ENCODE results near the gene SPIN1. TPM values are rescaled to one million over a fixed set of nuclear protein-coding genes. Genes with fewer than 3 reads are reported as not detected.

The SPIN1 gene
- total RNA-seq, 2 donors from 2014 or later = 21.8 to 42.8 TPM

- WGBS, 2 donors = 84 to 90% methylated on average over 4 of the region's 4 CpGs
- H3K36me3 ChIP-seq (replicated peaks in 1 of 2; ENCODE audit: insufficient read depth in 1 of 2, low read depth in 2 of 2) = no peaks in the 10 kb centered on the region
- intact Hi-C loops (cut with DNase I) = no loop called here
Measured at GRCh38 chr9:88418025-88418424, 29.8 kb downstream of the SPIN1 start.

DNA sequence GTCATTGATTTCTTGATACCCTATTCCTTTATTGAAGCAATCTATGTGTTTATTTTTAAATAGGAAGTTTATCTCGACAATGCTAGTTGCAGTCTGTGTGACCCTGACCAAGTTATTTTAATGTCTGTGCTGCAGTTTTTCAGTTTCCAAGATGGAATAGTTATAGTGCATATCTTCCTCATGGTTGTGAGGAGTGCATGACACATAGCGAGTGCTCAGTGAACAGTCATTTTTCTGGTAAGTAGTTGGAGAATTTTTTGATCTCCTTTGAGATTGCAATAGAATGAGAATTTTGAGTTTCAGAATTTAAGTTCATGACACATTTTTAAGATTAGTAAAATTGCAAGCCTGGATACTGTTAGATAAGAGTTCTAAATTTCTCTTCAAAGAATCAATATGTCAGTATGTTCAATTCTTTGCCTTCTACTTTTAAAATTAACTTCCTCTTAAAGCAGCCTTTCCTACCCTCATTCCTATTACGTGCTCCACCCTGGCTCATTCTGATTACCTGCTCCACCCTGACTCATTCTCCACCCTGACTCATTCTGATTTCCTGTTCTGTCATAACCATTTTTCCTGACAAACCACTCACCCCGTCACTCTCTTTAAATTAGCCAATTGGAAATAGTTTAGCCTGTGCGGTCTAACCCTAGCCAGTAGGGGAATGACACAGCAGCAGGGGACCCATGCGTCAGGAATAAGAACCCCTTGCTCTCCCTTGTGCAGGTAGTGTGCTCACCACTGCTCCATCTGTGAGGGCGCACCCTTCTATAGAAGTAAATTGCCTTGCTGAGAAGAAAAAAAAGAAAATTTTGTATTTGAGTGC is 30.7 kb downstream of the SPIN1 start:
- intact Hi-C loops (cut with DNase I) = no loop called here
- Histone ChIP-seq H3K27ac (no peak overlapping the region), H3K4me1 (no peaks in the 10 kb centered on the region), H3K36me3 (replicated peaks in 1 of 2; ENCODE audit: insufficient read depth in 1 of 2, low read depth in 2 of 2) (no peaks in the 10 kb centered on the region), H3K4me3 (no peak overlapping the region), H3K9me3 (peaks cover 0 to 5% (median 0%) of the 10 kb centered on the region in 3 donors), H3K27me3 (no peaks in the 10 kb centered on the region)
- 89 to 95% methylated on average over 7 of the region's 7 CpGs for WGBS, 2 donors
- ATAC-seq (no peak), DNase-seq (no peak)
- TF ChIP-seq, protein P1, sequence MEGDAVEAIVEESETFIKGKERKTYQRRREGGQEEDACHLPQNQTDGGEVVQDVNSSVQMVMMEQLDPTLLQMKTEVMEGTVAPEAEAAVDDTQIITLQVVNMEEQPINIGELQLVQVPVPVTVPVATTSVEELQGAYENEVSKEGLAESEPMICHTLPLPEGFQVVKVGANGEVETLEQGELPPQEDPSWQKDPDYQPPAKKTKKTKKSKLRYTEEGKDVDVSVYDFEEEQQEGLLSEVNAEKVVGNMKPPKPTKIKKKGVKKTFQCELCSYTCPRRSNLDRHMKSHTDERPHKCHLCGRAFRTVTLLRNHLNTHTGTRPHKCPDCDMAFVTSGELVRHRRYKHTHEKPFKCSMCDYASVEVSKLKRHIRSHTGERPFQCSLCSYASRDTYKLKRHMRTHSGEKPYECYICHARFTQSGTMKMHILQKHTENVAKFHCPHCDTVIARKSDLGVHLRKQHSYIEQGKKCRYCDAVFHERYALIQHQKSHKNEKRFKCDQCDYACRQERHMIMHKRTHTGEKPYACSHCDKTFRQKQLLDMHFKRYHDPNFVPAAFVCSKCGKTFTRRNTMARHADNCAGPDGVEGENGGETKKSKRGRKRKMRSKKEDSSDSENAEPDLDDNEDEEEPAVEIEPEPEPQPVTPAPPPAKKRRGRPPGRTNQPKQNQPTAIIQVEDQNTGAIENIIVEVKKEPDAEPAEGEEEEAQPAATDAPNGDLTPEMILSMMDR (IDR thresholded peaks at IDR 0.05) = no peak
- TF ChIP-seq POLR2A (IDR thresholded peaks at IDR 0.05) = no peak

More at GRCh38 chr9:88418025-88418424, 29.8 kb downstream of the SPIN1 start:
- no peak overlapping the region for H3K4me3 ChIP-seq
- no peak overlapping the region for H3K27ac ChIP-seq
- ATAC-seq (no peak), DNase-seq (no peak)
- peaks cover 0 to 5% (median 0%) of the 10 kb centered on the region in 3 donors for H3K9me3 ChIP-seq
- no peaks in the 10 kb centered on the region for H3K4me1 ChIP-seq
- TF ChIP-seq, protein P1 (IDR thresholded peaks at IDR 0.05) = no peak
- TF ChIP-seq POLR2A (IDR thresholded peaks at IDR 0.05) = no peak
- no peaks in the 10 kb centered on the region for H3K27me3 ChIP-seq

- intact Hi-C loops (cut with DNase I) = no loop called here
- no peaks in the 10 kb centered on the region for H3K27me3 ChIP-seq
- no peak overlapping the region for H3K27ac ChIP-seq
- H3K4me3 ChIP-seq = no peak overlapping the region
- 93% methylated on average over 7 of the region's 7 CpGs for WGBS, 2 donors
- no peak for ATAC-seq
- TF ChIP-seq, protein P1 (IDR thresholded peaks at IDR 0.05) = no peak
- TF ChIP-seq POLR2A (IDR thresholded peaks at IDR 0.05) = no peak
- H3K4me1 ChIP-seq = no peaks in the 10 kb centered on the region
- H3K9me3 ChIP-seq = peaks cover 0 to 5% (median 0%) of the 10 kb centered on the region in 3 donors
- no peak for DNase-seq
- H3K36me3 ChIP-seq (replicated peaks in 1 of 2; ENCODE audit: insufficient read depth in 1 of 2, low read depth in 2 of 2) = no peaks in the 10 kb centered on the region
Measured at GRCh38 chr9:88420227-88420626, 32.0 kb downstream of the SPIN1 start.

DNA sequence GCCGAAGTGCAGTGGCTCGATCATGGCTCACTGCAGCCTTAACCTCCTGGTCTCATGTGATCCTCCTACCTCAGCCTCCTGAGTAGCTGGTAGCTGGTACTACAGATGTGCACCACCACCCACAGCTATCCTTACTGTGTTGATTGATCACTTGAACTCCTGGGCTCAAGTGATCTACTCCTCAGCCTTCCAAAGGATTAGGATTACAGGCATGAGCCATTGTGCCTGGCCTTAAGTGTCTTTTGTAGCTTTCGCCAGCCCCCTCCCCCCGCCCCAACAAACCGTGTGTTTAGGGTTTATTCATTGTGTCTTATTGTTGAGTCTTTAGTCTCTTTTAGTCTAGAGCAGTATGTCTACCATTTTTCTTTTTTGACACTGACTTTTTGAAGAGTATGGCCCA is 33.1 kb downstream of the SPIN1 start:
- Histone ChIP-seq H3K4me3 (no peak overlapping the region), H3K27me3 (no peaks in the 10 kb centered on the region), H3K36me3 (replicated peaks in 1 of 2; ENCODE audit: insufficient read depth in 1 of 2, low read depth in 2 of 2) (no peaks in the 10 kb centered on the region), H3K4me1 (no peaks in the 10 kb centered on the region), H3K27ac (no peak overlapping the region), H3K9me3 (peaks cover 0 to 5% (median 0%) of the 10 kb centered on the region in 3 donors)
- ATAC-seq (no peak), DNase-seq (no peak)
- 90 to 95% methylated on average over 5 of the region's 5 CpGs for WGBS, 2 donors
- intact Hi-C loops (cut with DNase I) = no loop called here
- TF ChIP-seq, protein P1 (IDR thresholded peaks at IDR 0.05) = no peak
- no peak for TF ChIP-seq POLR2A (IDR thresholded peaks at IDR 0.05)
